GM18526 (cell line): ENCODE data around the gene CAMK2G.

Experiments
- POLR2A ChIP-seq: IDR thresholded peaks from 3 replicates; pipeline ENCODE4 v1.6.1; 2011; ENCODE audit not compliant: insufficient read length; ENCODE audit errors: extremely low read depth

The CAMK2G gene

DNA sequence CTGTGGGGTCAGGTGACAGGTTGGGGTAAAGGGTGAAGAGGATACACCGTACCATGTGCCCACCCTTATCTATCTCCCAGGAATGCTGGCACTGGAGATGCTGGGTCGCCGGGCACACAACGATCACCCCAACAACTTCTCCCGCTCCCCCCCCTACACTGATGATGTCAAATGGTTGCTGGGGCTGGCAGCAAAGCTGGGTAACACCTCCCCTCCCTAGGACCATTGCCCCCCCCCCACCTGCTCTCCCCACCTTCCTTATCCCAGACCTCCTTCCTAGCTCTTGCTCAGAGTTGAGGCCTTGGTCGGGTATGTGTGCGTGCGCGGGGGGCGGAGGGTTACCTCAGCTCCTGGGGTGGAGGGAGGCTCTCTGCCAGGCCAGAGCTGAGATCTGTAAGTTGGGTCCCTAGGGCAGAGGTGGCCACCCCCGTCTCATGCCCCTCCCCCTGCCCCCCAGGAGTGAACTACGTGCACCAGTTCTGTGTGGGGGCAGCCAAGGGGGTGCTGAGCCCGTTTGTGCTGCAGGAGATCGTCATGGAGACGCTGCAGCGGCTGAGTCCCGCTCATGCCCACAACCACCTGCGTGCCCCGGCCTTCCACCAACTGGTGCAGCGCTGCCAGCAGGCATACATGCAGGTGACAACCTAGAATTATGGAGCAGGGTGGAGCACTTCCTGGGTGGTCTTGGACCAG is 73.6 kb downstream of the CAMK2G start:
- TF ChIP-seq POLR2A = no peak

- no peak for TF ChIP-seq POLR2A
Measured at GRCh38 chr10:73799899-73800559, 74.3 kb downstream of the CAMK2G start.

- TF ChIP-seq POLR2A = no peak
Measured at GRCh38 chr10:73798927-73799560, 75.3 kb downstream of the CAMK2G start.

GRCh38 chr10:73798087-73798486 is 76.3 kb downstream of the CAMK2G start:
- no peak for TF ChIP-seq POLR2A

- TF ChIP-seq POLR2A = no peak
Measured at GRCh38 chr10:73797324-73798025, 76.9 kb downstream of the CAMK2G start.

DNA sequence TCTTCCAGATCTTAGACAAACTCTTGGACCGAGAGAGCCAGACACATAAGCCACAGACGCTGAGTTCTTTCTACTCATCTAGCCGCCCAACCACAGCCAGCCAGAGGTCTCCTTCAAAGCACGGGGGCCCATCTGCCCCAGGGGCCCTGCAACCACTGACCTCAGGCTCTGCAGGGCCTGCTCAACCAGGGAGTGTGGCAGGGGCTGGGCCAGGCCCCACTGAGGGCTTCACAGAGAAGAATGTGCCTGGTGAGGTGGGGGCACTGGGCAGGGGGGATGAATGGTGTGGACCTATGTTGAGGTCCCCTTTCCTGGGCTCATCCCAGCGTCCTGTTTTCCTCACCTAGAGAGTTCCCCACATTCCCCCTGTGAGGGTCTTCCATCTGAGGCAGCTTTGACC is 77.6 kb downstream of the CAMK2G start:
- no peak for TF ChIP-seq POLR2A

- no peak for TF ChIP-seq POLR2A
Measured at GRCh38 chr10:73793456-73793855, 80.9 kb downstream of the CAMK2G start.

DNA sequence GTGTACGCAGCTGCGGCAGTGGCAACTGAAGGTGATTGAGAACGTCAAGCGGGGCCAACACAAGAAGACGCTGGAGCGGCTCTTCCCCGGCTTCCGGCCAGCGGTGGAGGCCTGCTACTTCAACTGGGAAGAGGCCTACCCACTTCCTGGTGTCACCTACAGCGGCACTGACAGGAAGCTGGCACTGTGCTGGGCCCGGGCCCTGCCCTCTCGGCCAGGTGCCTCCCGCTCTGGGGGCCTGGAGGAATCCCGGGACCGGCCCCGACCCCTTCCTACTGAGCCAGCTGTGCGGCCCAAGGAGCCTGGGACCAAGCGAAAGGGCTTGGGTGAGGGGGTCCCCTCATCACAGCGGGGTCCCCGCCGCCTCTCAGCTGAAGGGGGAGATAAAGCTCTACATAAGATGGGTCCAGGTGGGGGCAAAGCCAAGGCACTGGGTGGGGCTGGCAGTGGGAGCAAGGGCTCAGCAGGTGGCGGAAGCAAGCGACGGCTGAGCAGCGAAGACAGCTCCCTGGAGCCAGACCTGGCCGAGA is 82.4 kb downstream of the CAMK2G start:
- no peak for TF ChIP-seq POLR2A

DNA sequence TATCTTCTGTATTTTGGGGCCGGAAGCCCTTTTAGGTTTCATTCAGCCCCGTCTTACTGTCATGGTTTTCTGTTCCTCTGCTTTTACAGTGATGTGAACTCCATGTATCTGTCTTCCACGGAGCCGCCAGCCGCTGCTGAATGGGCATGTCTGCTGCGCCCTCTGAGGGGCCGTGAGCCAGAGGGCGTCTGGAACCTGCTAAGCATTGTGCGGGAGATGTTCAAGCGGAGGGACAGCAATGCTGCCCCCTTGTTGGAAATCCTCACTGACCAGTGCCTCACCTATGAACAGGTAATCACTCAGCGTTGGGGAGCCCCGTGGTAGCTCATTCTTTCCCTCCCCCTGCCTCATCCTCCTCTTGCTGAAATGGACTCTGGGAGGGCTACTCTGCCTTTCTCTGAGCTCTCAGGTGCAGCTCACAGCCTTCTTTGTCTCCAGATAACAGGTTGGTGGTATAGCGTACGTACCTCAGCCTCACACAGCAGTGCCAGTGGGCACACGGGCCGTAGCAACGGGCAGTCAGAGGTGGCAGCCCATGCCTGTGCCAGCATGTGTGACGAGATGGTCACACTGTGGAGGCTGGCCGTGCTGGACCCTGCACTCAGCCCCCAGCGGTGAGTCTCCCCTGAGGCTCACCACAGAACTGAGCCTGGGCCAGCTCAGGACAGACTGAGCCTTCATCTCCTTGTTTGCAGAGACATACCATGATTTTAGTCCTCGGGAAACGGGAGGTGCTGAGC is 83.3 kb downstream of the CAMK2G start:
- no peak for TF ChIP-seq POLR2A

DNA sequence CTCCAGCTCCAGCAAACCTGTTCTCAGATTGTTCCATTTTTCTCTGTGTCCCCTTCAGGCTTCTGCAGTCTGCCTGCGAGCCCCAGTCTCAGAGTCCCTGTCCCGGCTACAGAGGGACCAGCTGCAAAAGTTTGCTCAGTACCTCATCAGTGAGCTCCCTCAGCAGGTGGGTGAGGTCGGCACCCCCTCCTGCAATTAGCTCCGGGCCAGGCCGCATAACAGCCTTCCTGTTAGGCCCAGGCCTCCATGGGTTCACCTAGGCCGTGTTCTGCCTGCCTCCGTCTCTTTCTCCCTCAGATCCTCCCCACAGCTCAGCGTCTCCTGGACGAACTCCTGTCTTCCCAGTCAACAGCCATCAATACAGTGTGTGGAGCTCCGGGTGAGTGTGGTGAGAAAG is 84.7 kb downstream of the CAMK2G start:
- no peak for TF ChIP-seq POLR2A

DNA sequence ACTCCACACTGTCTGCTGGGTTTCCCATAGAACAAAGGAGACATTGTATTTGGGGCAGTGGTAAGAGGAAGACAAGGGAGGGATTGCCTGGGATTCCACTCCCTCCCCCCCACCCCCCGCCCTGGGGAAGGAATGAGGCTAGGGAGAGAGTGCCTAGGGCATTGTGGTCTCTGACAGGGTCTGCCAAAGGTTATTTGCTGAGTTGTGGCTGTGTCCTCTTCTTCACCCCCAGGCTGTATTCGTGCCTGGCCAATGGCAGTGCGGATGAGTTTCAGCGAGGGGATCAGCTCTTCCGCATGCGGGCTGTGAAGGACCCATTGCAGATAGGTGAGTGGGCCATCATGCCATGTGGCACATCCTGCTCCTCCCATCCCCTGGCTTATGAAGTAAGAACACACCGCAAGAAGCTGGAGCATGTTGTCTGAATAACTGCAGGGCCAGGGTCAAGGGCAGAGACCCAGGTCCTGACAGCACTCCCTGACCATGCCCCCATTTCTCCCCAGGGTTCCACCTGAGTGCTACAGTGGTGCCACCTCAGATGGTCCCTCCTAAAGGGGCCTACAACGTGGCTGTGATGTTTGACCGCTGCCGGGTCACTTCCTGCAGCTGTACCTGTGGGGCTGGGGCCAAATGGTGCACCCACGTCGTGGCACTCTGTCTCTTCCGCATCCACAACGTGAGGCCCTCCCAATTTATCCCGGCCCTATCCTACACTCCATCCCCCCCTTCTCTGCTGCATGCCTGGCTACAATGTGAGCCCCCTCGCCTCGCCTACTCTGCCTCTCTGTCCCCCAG is 85.3 kb downstream of the CAMK2G start:
- TF ChIP-seq POLR2A = no peak

GRCh38 chr10:73786512-73786885 is 87.9 kb downstream of the CAMK2G start:
- no peak for TF ChIP-seq POLR2A

DNA sequence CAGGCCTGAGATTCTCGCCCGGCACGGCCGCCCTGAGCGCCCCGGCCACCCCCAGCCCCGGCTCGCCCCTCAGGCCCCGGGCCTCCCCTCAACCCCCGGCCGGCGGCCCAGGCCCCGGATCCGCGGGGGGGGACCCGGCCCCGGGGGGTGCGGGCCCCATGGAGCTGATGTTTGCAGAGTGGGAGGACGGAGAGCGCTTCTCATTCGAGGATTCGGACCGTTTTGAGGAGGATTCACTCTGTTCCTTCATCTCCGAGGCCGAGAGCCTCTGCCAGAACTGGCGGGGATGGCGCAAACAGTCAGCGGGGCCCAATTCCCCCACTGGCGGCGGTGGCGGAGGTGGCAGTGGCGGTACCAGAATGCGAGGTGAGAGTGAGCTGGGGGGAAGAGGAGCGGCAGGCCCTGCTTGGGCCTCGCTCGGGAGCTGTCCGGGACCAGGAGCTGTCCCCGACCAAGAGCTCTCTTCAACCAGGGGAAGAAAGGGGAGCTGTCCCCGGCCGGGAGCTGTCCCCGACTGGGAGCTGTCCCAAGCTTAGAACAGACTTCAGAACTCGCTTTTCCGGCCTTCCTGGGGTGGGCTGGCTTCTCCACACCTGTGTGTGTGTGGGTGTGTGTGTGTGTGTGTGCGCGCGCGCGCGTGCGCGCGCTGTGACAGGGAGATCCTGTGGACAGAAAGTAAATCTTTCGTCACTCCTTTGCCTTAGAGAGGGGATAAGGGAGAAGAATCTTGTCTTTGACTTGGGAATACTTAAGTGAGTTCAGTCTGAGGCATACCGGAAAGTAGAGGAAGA is 88.4 kb downstream of the CAMK2G start:
- no peak for TF ChIP-seq POLR2A
